H1 (cell line): ENCODE results near the gene KRTAP1-5. TPM values are rescaled to one million over a fixed set of nuclear protein-coding genes. Genes with fewer than 3 reads are reported as not detected.

Source experiments
- CTCF ChIA-PET: fragments of 300-600 bp; sonication (Branson Sonifier 250); formaldehyde crosslinking; loops from one replicate; lab custom pipeline; 2021; ENCODE audit not compliant: partially characterized antibody; lab: Charles Lee
- POLR2A ChIA-PET: fragments of 300-600 bp; sonication (Branson Sonifier 250); formaldehyde crosslinking; loops from one replicate; lab custom pipeline; 2021; ENCODE audit warnings: inconsistent platforms; ENCODE audit not compliant: partially characterized antibody; lab: Charles Lee
- DNase-seq, 2 experiments: peaks; one replicate each; pipeline versions ENCODE4 v3.0.0 to v3.0.0-alpha.2; 2010 to 2022; ENCODE audit warnings: low spot score in 2 of 2, low read depth in 1 of 2, mixed read lengths in 1 of 2
- FAIRE-seq: peaks from 2 replicates; lab custom pipeline; 2011; peaks lifted over from hg19 to GRCh38; lab: Jason Lieb, UNC
- H2AFZ ChIP-seq: 2 replicates; pipeline ENCODE4 v1.8.1; 2012; ENCODE audit warnings: low read length, inconsistent platforms
- H2AK5ac ChIP-seq: 2 replicates; pipeline ENCODE4 v1.6.1; 2013; ENCODE audit warnings: low read depth, low read length
- H2BK120ac ChIP-seq: replicated peaks from 2 replicates; pipeline ENCODE3; 2013; ENCODE audit warnings: low read depth, low read length, inconsistent platforms
- H2BK12ac ChIP-seq: 2 replicates; pipeline ENCODE4 v1.6.1; 2013; ENCODE audit warnings: low read depth, low read length
- H2BK15ac ChIP-seq: 2 replicates; pipeline ENCODE4 v1.6.1; 2013; ENCODE audit warnings: low read length
- H2BK20ac ChIP-seq: 2 replicates; pipeline ENCODE4 v1.6.1; 2013; ENCODE audit warnings: low read length
- H2BK5ac ChIP-seq: 2 replicates; pipeline ENCODE4 v1.6.1; 2013; ENCODE audit warnings: low read depth, low read length
- H3K14ac ChIP-seq: 2 replicates; pipeline ENCODE4 v1.6.1; 2013; ENCODE audit warnings: inconsistent platforms; ENCODE audit not compliant: insufficient read length
- H3K18ac ChIP-seq: 2 replicates; pipeline ENCODE4 v1.6.1; 2013; ENCODE audit warnings: low read length; ENCODE audit errors: extremely low read depth
- H3K23ac ChIP-seq: 2 replicates; pipeline ENCODE4 v1.6.1; 2013; ENCODE audit warnings: inconsistent platforms; ENCODE audit not compliant: insufficient read length
- H3K23me2 ChIP-seq: 2 replicates; pipeline ENCODE4 v1.6.1; 2013; ENCODE audit warnings: low read depth, low read length
- H3K27ac ChIP-seq: 2 replicates; pipeline ENCODE4 v1.6.1; 2011; ENCODE audit warnings: low read depth, low read length, inconsistent platforms
- H3K27me3 ChIP-seq, 4 experiments: replicated peaks in 1 of 4; 1 replicate in 1 of 4; 2 replicates in 3 of 4; pipeline versions ENCODE4 v1.6.1 to v1.8.1; 2011 to 2013; ENCODE audit warnings: low read length in 3 of 4, mild to moderate bottlenecking in 3 of 4, inconsistent platforms in 2 of 4, mixed read lengths in 2 of 4, moderate library complexity in 1 of 4; ENCODE audit not compliant: control insufficient read depth in 3 of 4, insufficient read depth in 3 of 4; ENCODE audit errors: extremely low read depth in 1 of 4
- H3K36me3 ChIP-seq, 4 experiments: 2 replicates each; pipeline versions ENCODE4 v1.6.1 to v1.8.1; 2011 to 2013; ENCODE audit warnings: mild to moderate bottlenecking in 4 of 4, low read length in 3 of 4, moderate library complexity in 2 of 4, control low read depth in 1 of 4, inconsistent platforms in 1 of 4; ENCODE audit not compliant: insufficient read depth in 4 of 4, control insufficient read depth in 2 of 4
- H3K4ac ChIP-seq: replicated peaks from 2 replicates; pipeline ENCODE3; 2013; ENCODE audit warnings: low read length, low read depth, mixed read lengths, inconsistent platforms; ENCODE audit not compliant: insufficient read length
- H3K4me1 ChIP-seq, 4 experiments: replicated peaks in 1 of 4; 1 replicate in 1 of 4; 2 replicates in 3 of 4; pipeline versions ENCODE4 v1.6.1 to v1.8.1; 2011 to 2013; ENCODE audit warnings: low read length in 3 of 4, inconsistent platforms in 2 of 4, mixed read lengths in 1 of 4; ENCODE audit not compliant: insufficient read depth in 4 of 4, control insufficient read depth in 3 of 4
- H3K4me2 ChIP-seq, 2 experiments: 2 replicates each; pipeline versions ENCODE4 v1.6.1 to v1.8.1; 2011 to 2013; ENCODE audit warnings: low read depth in 2 of 2, low read length in 2 of 2, control low read depth in 1 of 2, inconsistent platforms in 1 of 2, mild to moderate bottlenecking in 1 of 2; ENCODE audit not compliant: insufficient read depth in 1 of 2
- H3K4me3 ChIP-seq, 4 experiments: fragments of 200-600, 300-600 bp in 1 of 4; sonication (generic), shearing (Covaris generic), sonication (Bioruptor Twin) in 1 of 4; 2 replicates each; pipeline versions ENCODE4 v1.5.1 to v1.8.1; 2011 to 2016; ENCODE audit warnings: low read length in 4 of 4, low read depth in 3 of 4, control low read depth in 2 of 4, inconsistent platforms in 2 of 4, mild to moderate bottlenecking in 2 of 4, mixed read lengths in 1 of 4, moderate library complexity in 1 of 4; ENCODE audit not compliant: insufficient read depth in 2 of 4; ENCODE audit errors: extremely low read depth in 1 of 4
- H3K56ac ChIP-seq: replicated peaks from 2 replicates; pipeline ENCODE3; 2013; ENCODE audit warnings: low read depth, mild to moderate bottlenecking, mixed read lengths, low read length, inconsistent platforms; ENCODE audit not compliant: insufficient read length
- H3K79me1 ChIP-seq: 2 replicates; pipeline ENCODE4 v1.6.1; 2013; ENCODE audit warnings: low read depth, low read length, control low read depth
- H3K79me2 ChIP-seq, 2 experiments: 2 replicates each; pipeline versions ENCODE4 v1.6.1 to v1.8.1; 2012 to 2013; ENCODE audit warnings: low read length in 2 of 2, mild to moderate bottlenecking in 2 of 2, inconsistent platforms in 1 of 2; ENCODE audit not compliant: insufficient read depth in 2 of 2, control insufficient read depth in 1 of 2
- H3K9ac ChIP-seq, 4 experiments: replicated peaks in 1 of 4; 1 replicate in 1 of 4; 2 replicates in 3 of 4; pipeline versions ENCODE4 v1.6.1 to v1.8.1; 2011 to 2013; ENCODE audit warnings: low read depth in 3 of 4, low read length in 3 of 4, control low read depth in 2 of 4, mild to moderate bottlenecking in 2 of 4, moderate library complexity in 2 of 4, inconsistent platforms in 1 of 4; ENCODE audit errors: extremely low read depth in 1 of 4
- H3K9me3 ChIP-seq, 2 experiments: 2 replicates each; pipeline versions ENCODE4 v1.6.1 to v1.8.1; 2012 to 2013; ENCODE audit warnings: mild to moderate bottlenecking in 2 of 2, moderate library complexity in 2 of 2, control low read depth in 1 of 2, inconsistent platforms in 1 of 2, low read depth in 1 of 2, low read length in 1 of 2, mixed read lengths in 1 of 2; ENCODE audit not compliant: insufficient read depth in 2 of 2
- H4K20me1 ChIP-seq, 2 experiments: replicated peaks in 1 of 2; 2 replicates each; pipeline versions ENCODE3 to v1.8.1; 2011 to 2013; ENCODE audit warnings: inconsistent platforms in 2 of 2, low read length in 2 of 2, mild to moderate bottlenecking in 1 of 2; ENCODE audit not compliant: insufficient read depth in 2 of 2, control insufficient read depth in 1 of 2
- H4K5ac ChIP-seq: 2 replicates; pipeline ENCODE4 v1.6.1; 2013; ENCODE audit warnings: low read length, low read depth, mixed read lengths, inconsistent platforms; ENCODE audit not compliant: insufficient read length
- H4K8ac ChIP-seq: 2 replicates; pipeline ENCODE4 v1.8.0; 2013; ENCODE audit warnings: mild to moderate bottlenecking, moderate library complexity, low read length, inconsistent platforms; ENCODE audit not compliant: insufficient read depth; ENCODE audit errors: extremely low read depth
- H4K91ac ChIP-seq: replicated peaks from 2 replicates; pipeline ENCODE3; 2013; ENCODE audit warnings: low read length, mixed read lengths, inconsistent platforms; ENCODE audit not compliant: insufficient read length
- BRCA1 ChIP-seq: IDR thresholded peaks from 2 replicates; pipeline ENCODE4 v1.6.1; 2012; ENCODE audit warnings: low read depth, low read length, improper control_type of control experiment
- CHD2 ChIP-seq: IDR thresholded peaks from 2 replicates; pipeline ENCODE4 v1.6.1; 2012; ENCODE audit warnings: low read length, improper control_type of control experiment
- CTCF ChIP-seq, 3 experiments: IDR thresholded peaks; 1 replicate in 2 of 3; 2 replicates in 1 of 3; pipeline versions ENCODE4 v1.5.1 to v1.6.1; 2011; ENCODE audit warnings: low read length in 3 of 3, mild to moderate bottlenecking in 3 of 3, inconsistent platforms in 2 of 3, low read depth in 1 of 3, moderate library complexity in 1 of 3; ENCODE audit not compliant: insufficient read depth in 1 of 3; ENCODE audit errors: control extremely low read depth in 1 of 3
- FOSL1 ChIP-seq: IDR thresholded peaks from 2 replicates; pipeline ENCODE4 v1.6.1; 2011; ENCODE audit warnings: mild to moderate bottlenecking, low read depth, low read length, moderate library complexity; ENCODE audit not compliant: insufficient read depth
- JUN ChIP-seq: IDR thresholded peaks from 2 replicates; pipeline ENCODE4 v1.6.1; 2011; ENCODE audit warnings: low read depth, mild to moderate bottlenecking, improper control_type of control experiment, low read length
- KDM5A ChIP-seq: fragments of 200-600 bp; IDR thresholded peaks from 2 replicates; pipeline ENCODE4 v1.7.1; 2012; ENCODE audit warnings: mild to moderate bottlenecking, low read length, inconsistent platforms, mixed read lengths
- MAFK ChIP-seq: IDR thresholded peaks from 2 replicates; pipeline ENCODE4 v1.6.1; 2012; ENCODE audit warnings: low read depth, mild to moderate bottlenecking, improper control_type of control experiment, low read length
- MAX ChIP-seq: IDR thresholded peaks from 2 replicates; pipeline ENCODE4 v1.6.1; 2012; ENCODE audit warnings: inconsistent platforms
- PHF8 ChIP-seq: fragments of 200-600 bp; sonication (generic); conservative IDR thresholded peaks from 2 replicates; pipeline ENCODE4 v1.7.1; 2012; ENCODE audit warnings: low read depth, mild to moderate bottlenecking, inconsistent platforms, low read length, moderate library complexity
- RAD21 ChIP-seq, 2 experiments: IDR thresholded peaks in 1 of 2; conservative IDR thresholded peaks in 1 of 2; 2 replicates each; pipeline ENCODE4 v1.6.1; 2011; ENCODE audit warnings: low read depth in 2 of 2, low read length in 2 of 2, improper control_type of control experiment in 1 of 2, inconsistent platforms in 1 of 2, mild to moderate bottlenecking in 1 of 2, moderate library complexity in 1 of 2
- WGBS, 2 experiments: shearing (Covaris generic) in 1 of 2; methylation state at CpG; one replicate each; pipeline versions ENCODE4 v1.1.6 to v1.1.7; 2013 to 2015; ENCODE audit warnings: low lambda C conversion rate in 2 of 2, mixed read lengths in 2 of 2, inconsistent platforms in 1 of 2, low coverage in 1 of 2, missing lambda C conversion rate in 1 of 2; ENCODE audit not compliant: insufficient replicate concordance in 2 of 2, insufficient coverage in 1 of 2, insufficient read length in 1 of 2; ENCODE audit errors: extremely low coverage in 1 of 2, missing lambda C conversion rate in 1 of 2; 5-methylcytosine and 5-hydroxymethylcytosine counted together
- polyA plus RNA-seq, 7 experiments: library from polyadenylated mRNA; depleted of rRNA in 3 of 7; stranded (reverse) in 5 of 7; unstranded in 2 of 7; fragments of >200 nt in 5 of 7; fragments of 200-250 nt in 2 of 7; gene quantifications; 1 replicate in 5 of 7; 2 replicates in 1 of 7; 4 replicates in 1 of 7; pipeline versions ENCODE4 v1.2.1 to v1.2.3, GENCODE V29; 2011 to 2013; ENCODE audit warnings: missing spikeins in 2 of 7, mixed read lengths in 2 of 7
- total RNA-seq: library from RNA; stranded (reverse); fragmentation: NEBNext Ultra II Directional; extraction: Animal tissue kit (Norgen Biotek cat#: 25700); gene quantifications from 2 replicates; pipeline ENCODE4 v1.2.1, GENCODE V29; 2021

Gene KRTAP1-5
- total and polyA plus RNA-seq, 2 of the 8 experiments (the other 6 are each of a cell fraction or from before 2014, with no cell fraction given): not detected

- peaks cover 0 to 8% (median 5%) of the 10 kb centered on the region in 4 experiments; a peak in 6 of 7 replicates for H3K4me1 ChIP-seq
- no peak overlapping the region for H2AFZ ChIP-seq
- H4K5ac ChIP-seq: no peak overlapping the region
- H2BK5ac ChIP-seq: no peak overlapping the region
- H3K9ac ChIP-seq: no peak overlapping the region
- no peak overlapping the region for H3K4ac ChIP-seq
- no peak overlapping the region for H4K8ac ChIP-seq
- H3K56ac ChIP-seq: no peak overlapping the region
- H2AK5ac ChIP-seq: no peak overlapping the region
- H3K23ac ChIP-seq: no peak overlapping the region
- ChIA-PET POLR2A (no interaction called here), CTCF (interaction anchor here (1.2 to 1.3 kb wide), 2 partner anchors 50 to 309 kb away, joined by 4 to 5 read pairs; no protein-coding TSS in a partner anchor)
- H2BK12ac ChIP-seq: no peak overlapping the region
- 77% methylated on average over 1 of the region's 1 CpG; no CpG with 5 or more reads in 1 of the 2 experiments for WGBS, 2 experiments
- no peak overlapping the region for H3K27ac ChIP-seq
- no peak overlapping the region for H4K91ac ChIP-seq
- no peaks in the 10 kb centered on the region for H4K20me1 ChIP-seq
- H3K4me2 ChIP-seq: no peak overlapping the region
- no peak overlapping the region for H2BK15ac ChIP-seq
- H3K9me3 ChIP-seq: no peaks in the 10 kb centered on the region
- no peaks in the 10 kb centered on the region for H3K79me1 ChIP-seq
- no peak overlapping the region for H2BK20ac ChIP-seq
- no peak overlapping the region for H3K14ac ChIP-seq
- H3K27me3 ChIP-seq: no peaks in the 10 kb centered on the region; a peak in 1 of 7 replicates
- no peak overlapping the region for H3K4me3 ChIP-seq
- no peak overlapping the region for H2BK120ac ChIP-seq
- TF ChIP-seq RAD21 (IDR thresholded peaks at IDR 0.05 in 1 of 2, conservative IDR thresholded peaks at IDR 0.05 in 1 of 2; ENCODE audit: low read depth in 2 of 2, low read length in 2 of 2): no peak
- no peak for TF ChIP-seq JUN
- TF ChIP-seq BRCA1: no peak
- TF ChIP-seq FOSL1: no peak
- no peak for TF ChIP-seq MAX
- TF ChIP-seq CTCF (IDR thresholded peaks at IDR 0.05; ENCODE audit: control extremely low read depth in 1 of 3, insufficient read depth in 1 of 3, low read depth in 1 of 3, low read length in 3 of 3): no peak
- no peak for TF ChIP-seq CHD2
- no peak for TF ChIP-seq KDM5A
- TF ChIP-seq MAFK: no peak
- no peak for TF ChIP-seq PHF8
- no peak overlapping the region for H3K18ac ChIP-seq
- FAIRE-seq (no peak), DNase-seq (no peak)
- H3K36me3 ChIP-seq: no peaks in the 10 kb centered on the region
- no peaks in the 10 kb centered on the region for H3K79me2 ChIP-seq
- no peaks in the 10 kb centered on the region for H3K23me2 ChIP-seq
These were observed 13.4 kb downstream of the KRTAP1-5 start for GRCh38 chr17:41013606-41014005.
